ENCODE data around the gene STARD7.

Gene STARD7

DNA sequence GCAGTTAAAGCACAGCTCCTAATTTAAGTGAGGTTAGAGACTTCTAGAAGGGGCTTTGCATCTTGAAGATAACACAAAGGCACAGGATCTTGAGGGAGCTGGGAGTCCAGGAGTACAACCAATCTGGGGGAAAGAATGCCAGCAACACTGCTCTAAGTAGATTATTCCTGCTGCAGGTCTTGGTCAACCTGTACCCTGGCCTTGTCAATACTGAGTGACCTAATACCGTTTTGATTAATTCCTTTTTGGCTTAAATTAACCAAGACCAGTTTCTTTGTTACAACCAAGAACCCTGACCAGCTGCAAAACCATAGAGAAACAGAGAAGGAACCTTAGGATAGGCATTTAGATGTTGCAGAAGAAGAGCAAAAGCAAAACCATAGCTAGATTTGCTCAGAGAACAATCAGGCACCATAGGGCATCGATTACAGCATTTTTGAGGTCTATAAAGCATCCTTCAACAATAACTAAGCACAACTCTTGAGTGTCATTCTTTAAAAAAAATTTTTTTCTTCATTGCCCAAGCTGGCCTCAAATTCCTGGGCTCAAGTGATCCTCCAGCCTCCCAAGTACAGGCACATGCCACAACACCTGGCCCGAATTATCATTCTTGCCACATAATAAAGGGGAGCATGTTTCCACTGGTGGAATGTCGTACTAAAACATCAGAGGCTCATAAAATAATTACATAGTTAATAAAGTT is 6.3 kb downstream of the STARD7 start:
- TF ChIP-seq, protein P1, sequence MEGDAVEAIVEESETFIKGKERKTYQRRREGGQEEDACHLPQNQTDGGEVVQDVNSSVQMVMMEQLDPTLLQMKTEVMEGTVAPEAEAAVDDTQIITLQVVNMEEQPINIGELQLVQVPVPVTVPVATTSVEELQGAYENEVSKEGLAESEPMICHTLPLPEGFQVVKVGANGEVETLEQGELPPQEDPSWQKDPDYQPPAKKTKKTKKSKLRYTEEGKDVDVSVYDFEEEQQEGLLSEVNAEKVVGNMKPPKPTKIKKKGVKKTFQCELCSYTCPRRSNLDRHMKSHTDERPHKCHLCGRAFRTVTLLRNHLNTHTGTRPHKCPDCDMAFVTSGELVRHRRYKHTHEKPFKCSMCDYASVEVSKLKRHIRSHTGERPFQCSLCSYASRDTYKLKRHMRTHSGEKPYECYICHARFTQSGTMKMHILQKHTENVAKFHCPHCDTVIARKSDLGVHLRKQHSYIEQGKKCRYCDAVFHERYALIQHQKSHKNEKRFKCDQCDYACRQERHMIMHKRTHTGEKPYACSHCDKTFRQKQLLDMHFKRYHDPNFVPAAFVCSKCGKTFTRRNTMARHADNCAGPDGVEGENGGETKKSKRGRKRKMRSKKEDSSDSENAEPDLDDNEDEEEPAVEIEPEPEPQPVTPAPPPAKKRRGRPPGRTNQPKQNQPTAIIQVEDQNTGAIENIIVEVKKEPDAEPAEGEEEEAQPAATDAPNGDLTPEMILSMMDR (IDR thresholded peaks at IDR 0.05; ENCODE audit: borderline replicate concordance, control extremely low read depth, extremely low read depth, insufficient read depth, missing control alignments) = no peak
- no peak for DNase-seq (ENCODE audit: low spot score)
- in situ Hi-C loops (cut with MboI; ENCODE audit: low sequenced_read_pairs, unreplicated experiment) = no loop called here

DNA sequence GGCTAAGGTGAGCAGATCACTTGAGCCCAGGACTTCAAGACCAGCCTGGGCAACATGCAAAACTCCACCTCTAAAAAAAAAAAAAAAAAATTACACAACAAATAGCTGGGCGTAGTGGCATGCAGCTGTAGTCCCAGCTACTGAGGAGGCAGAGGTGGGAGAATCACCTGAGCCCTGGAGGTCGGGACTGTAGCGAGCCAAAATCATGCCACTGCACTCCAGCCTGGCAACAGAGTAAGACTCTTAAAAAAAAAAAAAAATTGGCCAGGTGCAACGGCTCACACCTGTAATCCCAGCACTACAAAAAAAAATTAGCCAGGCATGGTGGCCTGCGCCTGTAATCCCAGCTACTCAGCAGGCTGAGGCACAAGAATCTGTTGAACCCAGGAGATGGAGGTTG is 7.3 kb downstream of the STARD7 start:
- TF ChIP-seq, protein P1 (IDR thresholded peaks at IDR 0.05; ENCODE audit: borderline replicate concordance, control extremely low read depth, extremely low read depth, insufficient read depth, missing control alignments) = no peak
- in situ Hi-C loops (cut with MboI; ENCODE audit: low sequenced_read_pairs, unreplicated experiment) = no loop called here

DNA sequence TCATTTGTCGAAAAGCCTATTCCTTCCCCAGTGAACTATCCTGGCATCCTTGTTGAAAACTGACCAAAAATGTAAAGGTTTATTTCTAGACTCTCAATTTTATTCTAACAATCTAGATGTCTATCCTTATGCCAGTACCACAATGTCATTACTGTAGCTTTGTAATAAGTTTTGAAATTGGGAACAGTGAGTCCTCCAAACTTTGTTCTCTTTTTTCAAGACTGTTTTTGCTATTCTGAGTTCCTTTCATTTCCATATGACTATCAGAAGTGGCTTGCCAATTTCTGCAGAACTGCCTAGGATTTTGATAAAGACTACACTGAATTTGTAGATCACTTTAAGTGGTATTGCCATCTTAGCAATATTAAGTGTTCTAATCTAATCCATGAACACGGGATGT is 9.7 kb downstream of the STARD7 start:
- DNase-seq (ENCODE audit: low spot score) = no peak
- TF ChIP-seq, protein P1 (IDR thresholded peaks at IDR 0.05; ENCODE audit: borderline replicate concordance, control extremely low read depth, extremely low read depth, insufficient read depth, missing control alignments) = no peak
- in situ Hi-C loops (cut with MboI; ENCODE audit: low sequenced_read_pairs, unreplicated experiment) = no loop called here

More for the DNA sequence above, 7.3 kb downstream of the STARD7 start:
- no peak for DNase-seq (ENCODE audit: low spot score)

DNA sequence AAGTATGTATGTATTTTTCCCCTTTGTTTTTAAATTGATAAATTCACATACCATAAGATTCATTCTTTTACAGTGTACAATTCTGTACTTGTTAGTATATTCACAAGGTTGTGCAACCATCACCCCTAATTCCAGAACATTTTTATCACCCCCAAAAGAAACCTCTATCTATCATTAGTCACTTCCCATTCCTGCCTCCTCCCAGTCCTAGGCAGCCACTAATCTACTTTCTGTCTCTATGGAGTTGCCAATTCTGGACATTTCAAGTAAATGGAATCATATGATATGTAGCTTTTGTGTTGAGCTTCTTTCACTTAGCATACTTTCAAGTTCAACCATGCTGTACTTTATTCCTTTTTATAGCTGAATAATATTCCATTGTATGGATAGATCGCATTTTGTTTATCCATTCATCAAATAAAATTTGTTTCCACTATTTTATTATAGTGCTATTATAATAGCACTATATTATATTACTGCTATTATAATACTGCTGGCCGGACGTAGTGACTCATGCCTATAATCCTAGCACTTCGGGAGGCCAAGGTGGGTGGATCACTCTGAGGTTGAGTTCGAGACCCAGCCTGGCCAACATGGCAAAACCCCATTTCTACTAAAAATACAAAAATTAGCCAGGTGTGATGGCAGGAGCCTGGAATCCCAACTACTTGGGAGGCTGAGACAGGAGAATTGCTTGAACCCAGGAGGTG is 10.9 kb downstream of the STARD7 start:
- TF ChIP-seq, protein P1 (IDR thresholded peaks at IDR 0.05; ENCODE audit: borderline replicate concordance, control extremely low read depth, extremely low read depth, insufficient read depth, missing control alignments) = no peak
- in situ Hi-C loops (cut with MboI; ENCODE audit: low sequenced_read_pairs, unreplicated experiment) = no loop called here
- no peak for DNase-seq (ENCODE audit: low spot score)

DNA sequence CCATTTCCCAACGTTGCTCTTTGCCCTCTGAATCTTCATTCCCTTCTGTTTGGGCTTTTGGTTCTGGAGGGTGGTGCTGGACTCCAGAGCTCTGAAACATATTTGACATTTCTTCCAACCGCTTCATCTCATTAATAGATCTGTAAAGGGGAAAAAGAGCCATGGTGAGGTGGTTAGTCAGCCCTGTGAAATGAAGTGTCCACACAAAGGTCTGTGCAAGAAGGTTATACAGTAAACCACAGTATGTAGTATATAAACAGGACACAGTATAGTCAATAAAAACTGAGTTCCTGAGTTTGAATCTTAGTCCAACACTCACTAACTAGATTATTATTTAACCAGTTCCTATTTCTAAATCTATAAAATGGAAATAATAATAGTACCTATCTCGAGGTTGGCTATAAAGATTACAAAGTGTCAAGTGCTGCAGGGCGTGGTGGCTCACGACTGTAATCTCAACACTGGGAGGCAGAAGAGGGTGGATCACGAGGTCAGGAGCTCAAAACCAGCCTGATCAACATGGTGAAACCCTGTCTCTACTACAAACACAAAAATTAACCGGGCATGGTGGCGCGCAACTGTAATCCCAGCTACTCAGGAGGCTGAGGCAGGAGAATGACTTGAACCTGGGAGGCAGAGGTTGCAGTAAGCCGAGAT is 13.1 kb downstream of the STARD7 start:
- in situ Hi-C loops (cut with MboI; ENCODE audit: low sequenced_read_pairs, unreplicated experiment) = no loop called here
- no peak for DNase-seq (ENCODE audit: low spot score)
- TF ChIP-seq, protein P1 (IDR thresholded peaks at IDR 0.05; ENCODE audit: borderline replicate concordance, control extremely low read depth, extremely low read depth, insufficient read depth, missing control alignments) = no peak

DNA sequence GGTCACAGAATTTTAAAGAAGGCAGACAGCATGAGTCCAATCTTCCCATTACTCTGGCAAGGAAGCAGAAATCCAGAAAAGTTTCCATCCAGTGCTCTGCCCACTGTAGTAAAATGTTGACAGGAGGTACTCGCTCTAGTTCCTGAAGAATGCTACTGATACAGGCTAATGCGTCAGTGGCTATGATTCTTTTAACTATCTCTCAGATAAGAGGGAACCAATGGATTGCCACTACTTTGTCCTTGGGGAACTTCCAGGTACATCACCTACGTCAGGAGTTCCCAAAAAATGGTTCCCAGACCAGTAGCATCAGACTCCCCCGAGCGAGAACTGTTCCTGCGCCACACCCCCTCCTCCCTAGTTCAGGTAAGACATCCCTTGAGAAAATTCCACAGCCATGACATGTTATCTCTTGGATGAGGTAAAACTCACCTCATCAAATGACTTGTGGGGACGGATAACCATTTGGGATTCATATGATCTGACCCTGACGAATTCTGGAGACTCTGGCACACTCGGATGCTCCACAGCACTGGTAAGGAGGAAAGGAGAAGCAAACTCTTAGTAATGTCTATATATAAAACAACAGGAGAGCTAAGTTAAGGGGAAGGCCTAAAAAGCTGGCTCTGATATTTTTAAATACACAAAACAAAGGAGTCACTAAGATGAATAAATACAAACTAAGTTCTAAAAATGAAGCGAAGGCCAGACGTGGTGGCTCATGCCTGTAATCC is 16.5 kb downstream of the STARD7 start:
- TF ChIP-seq, protein P1 (IDR thresholded peaks at IDR 0.05; ENCODE audit: borderline replicate concordance, control extremely low read depth, extremely low read depth, insufficient read depth, missing control alignments) = no peak
- in situ Hi-C loops (cut with MboI; ENCODE audit: low sequenced_read_pairs, unreplicated experiment) = no loop called here
- DNase-seq (ENCODE audit: low spot score) = no peak

Measured in GM13976 (cell line).